Body of pancreas (tissue), 4 donors: ENCODE measurements around the gene PLEKHG3. TPM values are rescaled to one million over a fixed set of nuclear protein-coding genes. Genes with fewer than 3 reads are reported as not detected.

ENCODE experiments used
- ATAC-seq: fragments of 150-250 bp; one replicate; pipeline ENCODE4 v1.9.1; 2016
- DNase-seq, 4 donors: peaks; one replicate each; pipeline ENCODE4 v3.0.0-alpha.2; 2019
- H3K27ac ChIP-seq, 4 donors: fragments of 200-600 bp; sonication (generic); 1 replicate in 3 of 4; 2 replicates in 1 of 4; pipeline versions ENCODE4 v1.5.1 to v1.6.1; 2016 to 2019; ENCODE audit warnings: mild to moderate bottlenecking in 1 of 4, mixed read lengths in 1 of 4, moderate library complexity in 1 of 4
- H3K27me3 ChIP-seq, 2 donors: fragments of 200-600 bp; sonication (generic); one replicate each; pipeline ENCODE4 v1.6.0; 2016; ENCODE audit warnings: mild to moderate bottlenecking in 1 of 2
- H3K36me3 ChIP-seq, 2 donors: fragments of 200-600 bp; sonication (generic); replicated peaks in 1 of 2; 2 replicates each; pipeline ENCODE4 v1.5.1; 2016; ENCODE audit warnings: low read depth in 2 of 2; ENCODE audit not compliant: insufficient read depth in 1 of 2
- H3K4me1 ChIP-seq: fragments of 200-600 bp; sonication (generic); one replicate; pipeline ENCODE4 v1.6.0; 2016
- H3K4me3 ChIP-seq, 2 donors: fragments of 200-600 bp; sonication (generic); 1 replicate in 1 of 2; 2 replicates in 1 of 2; pipeline ENCODE4 v1.5.1; 2016 to 2019
- H3K9me3 ChIP-seq, 3 donors: fragments of 200-600 bp; sonication (generic); 1 replicate in 2 of 3; 2 replicates in 1 of 3; pipeline ENCODE4 v1.5.1; 2016
- CTCF ChIP-seq, 7 experiments: fragments of 450-650 bp in 4 of 7; fragments of 200-600 bp in 3 of 7; sonication (generic) in 3 of 7; IDR thresholded peaks; one replicate each; pipeline ENCODE4 v1.5.1; 2016 to 2019; ENCODE audit warnings: antibody characterized with exemption in 7 of 7
- POLR2A ChIP-seq, 3 donors: fragments of 450-650 bp; IDR thresholded peaks; one replicate each; pipeline ENCODE4 v1.6.1; 2016; ENCODE audit warnings: antibody characterized with exemption in 3 of 3, mild to moderate bottlenecking in 2 of 3
- WGBS, 2 donors: methylation state at CpG; one replicate each; pipeline ENCODE4 v1.1.5; 2017; 5-methylcytosine and 5-hydroxymethylcytosine counted together
- intact Hi-C: fragments of 100-400 bp; cut with DNase I; formaldehyde crosslinking; loops from one replicate; pipeline ENCODE4 v1.15.1; 2023
- total RNA-seq, 2 donors: library from RNA; depleted of rRNA; stranded (reverse); fragments of >200 nt; gene quantifications; one replicate each; pipeline ENCODE4 v1.1.0, GENCODE V29; 2016

The PLEKHG3 gene
- total RNA-seq, 2 donors from 2014 or later: 34.5 to 40.2 TPM

GRCh38 chr14:64732066-64732465 lies 27.8 kb downstream of the PLEKHG3 start:
- WGBS, 2 donors: 94% methylated on average over 4 of the region's 4 CpGs; no CpG with 5 or more reads in 1 of the 2 donors
- DNase-seq: no peak
- intact Hi-C loops: no loop called here
- no peak for ATAC-seq
- Histone ChIP-seq H3K27me3 (no peaks in the 10 kb centered on the region), H3K36me3 (peaks cover 0 to 22% of the 10 kb centered on the region in 2 donors), H3K9me3 (no peaks in the 10 kb centered on the region), H3K4me3 (no peak overlapping the region), H3K4me1 (peaks cover 27% of the 10 kb centered on the region), H3K27ac (no peak overlapping the region)
- TF ChIP-seq POLR2A (IDR thresholded peaks at IDR 0.05) (no peak), CTCF (IDR thresholded peaks at IDR 0.05) (no peak)

GRCh38 chr14:64732536-64733120 lies 28.4 kb downstream of the PLEKHG3 start:
- TF ChIP-seq POLR2A (IDR thresholded peaks at IDR 0.05) (no peak), CTCF (IDR thresholded peaks at IDR 0.05) (no peak)
- DNase-seq (no peak), ATAC-seq (no peak)
- peaks cover 28% of the 10 kb centered on the region for H3K4me1 ChIP-seq
- intact Hi-C loops: no loop called here
- peaks cover 0 to 22% of the 10 kb centered on the region in 2 donors for H3K36me3 ChIP-seq
- H3K27me3 ChIP-seq: no peaks in the 10 kb centered on the region
- H3K27ac ChIP-seq: no peak overlapping the region
- no peaks in the 10 kb centered on the region for H3K9me3 ChIP-seq
- H3K4me3 ChIP-seq: no peak overlapping the region
- 96% methylated on average over 14 of the region's 14 CpGs for WGBS, 2 donors

GRCh38 chr14:64733321-64733720 lies 29.1 kb downstream of the PLEKHG3 start:
- no peak for DNase-seq
- H3K4me1 ChIP-seq: peaks cover 31% of the 10 kb centered on the region
- TF ChIP-seq POLR2A (IDR thresholded peaks at IDR 0.05): no peak
- no peak for TF ChIP-seq CTCF (IDR thresholded peaks at IDR 0.05)
- intact Hi-C loops: no loop called here
- H3K9me3 ChIP-seq: no peaks in the 10 kb centered on the region
- no peaks in the 10 kb centered on the region for H3K27me3 ChIP-seq
- WGBS, 2 donors: 90% methylated on average over 11 of the region's 11 CpGs
- H3K27ac ChIP-seq: no peak overlapping the region
- peaks cover 0 to 22% of the 10 kb centered on the region in 2 donors for H3K36me3 ChIP-seq
- ATAC-seq: no peak
- no peak overlapping the region for H3K4me3 ChIP-seq

- TF ChIP-seq POLR2A (IDR thresholded peaks at IDR 0.05) (no peak), CTCF (IDR thresholded peaks at IDR 0.05) (no peak)
- 92 to 93% methylated on average over 1 of the region's 1 CpG for WGBS, 2 donors
- H3K4me1 ChIP-seq: peaks cover 31% of the 10 kb centered on the region
- no peak for DNase-seq
- H3K4me3 ChIP-seq: no peak overlapping the region
- H3K36me3 ChIP-seq: peaks cover 0 to 19% of the 10 kb centered on the region in 2 donors
- intact Hi-C loops: no loop called here
- ATAC-seq: no peak
- no peaks in the 10 kb centered on the region for H3K9me3 ChIP-seq
- no peak overlapping the region for H3K27ac ChIP-seq
- no peaks in the 10 kb centered on the region for H3K27me3 ChIP-seq
Measured at GRCh38 chr14:64733899-64734298, 29.7 kb downstream of the PLEKHG3 start.

- 61 to 75% methylated on average over 5 to 6 of the region's 6 CpGs for WGBS, 2 donors
- ATAC-seq: no peak
- peaks cover 24% of the 10 kb centered on the region for H3K4me1 ChIP-seq
- H3K27me3 ChIP-seq: no peaks in the 10 kb centered on the region
- TF ChIP-seq POLR2A (IDR thresholded peaks at IDR 0.05): no peak
- no peak for TF ChIP-seq CTCF (IDR thresholded peaks at IDR 0.05)
- peaks cover 0 to 24% of the 10 kb centered on the region in 2 donors for H3K36me3 ChIP-seq
- no peak overlapping the region for H3K4me3 ChIP-seq
- intact Hi-C loops: no loop called here
- no peak for DNase-seq
- no peaks in the 10 kb centered on the region for H3K9me3 ChIP-seq
- peak overlapping the region in 3 of 4 donors; percentile 48 to 87 (median 77) for H3K27ac ChIP-seq
Measured at GRCh38 chr14:64734990-64735389, 30.8 kb downstream of the PLEKHG3 start.
